Adipose tissue (tissue), 3 donors: Measurements from ENCODE around the gene TOR1A. TPM values are rescaled to one million over a fixed set of nuclear protein-coding genes. Genes with fewer than 3 reads are reported as not detected.

Source experiments
- H3K27ac ChIP-seq: one replicate; pipeline ENCODE4 v1.5.1; 2013; ENCODE audit warnings: low read depth, low read length
- WGBS, 3 donors: extraction: QIAGEN DNeasy Blood & Tissue Kit; methylation state at CpG; one replicate each; pipeline ENCODE4 v1.1.7; 2013; 5-methylcytosine and 5-hydroxymethylcytosine counted together
- polyA plus RNA-seq, 3 donors: library from polyadenylated mRNA; stranded (reverse); fragments of 200-250 nt; gene quantifications; one replicate each; pipeline ENCODE4 v1.2.3, GENCODE V29; 2013
- donor health status: healthy with polysubstance abuse.
- donor health status: Bipolar disorder and iron deficiency.
- donor health status: healthy.

The TOR1A gene
- polyA plus RNA-seq, 3 donors, result 16.0 to 29.6 (median 16.1) TPM

DNA sequence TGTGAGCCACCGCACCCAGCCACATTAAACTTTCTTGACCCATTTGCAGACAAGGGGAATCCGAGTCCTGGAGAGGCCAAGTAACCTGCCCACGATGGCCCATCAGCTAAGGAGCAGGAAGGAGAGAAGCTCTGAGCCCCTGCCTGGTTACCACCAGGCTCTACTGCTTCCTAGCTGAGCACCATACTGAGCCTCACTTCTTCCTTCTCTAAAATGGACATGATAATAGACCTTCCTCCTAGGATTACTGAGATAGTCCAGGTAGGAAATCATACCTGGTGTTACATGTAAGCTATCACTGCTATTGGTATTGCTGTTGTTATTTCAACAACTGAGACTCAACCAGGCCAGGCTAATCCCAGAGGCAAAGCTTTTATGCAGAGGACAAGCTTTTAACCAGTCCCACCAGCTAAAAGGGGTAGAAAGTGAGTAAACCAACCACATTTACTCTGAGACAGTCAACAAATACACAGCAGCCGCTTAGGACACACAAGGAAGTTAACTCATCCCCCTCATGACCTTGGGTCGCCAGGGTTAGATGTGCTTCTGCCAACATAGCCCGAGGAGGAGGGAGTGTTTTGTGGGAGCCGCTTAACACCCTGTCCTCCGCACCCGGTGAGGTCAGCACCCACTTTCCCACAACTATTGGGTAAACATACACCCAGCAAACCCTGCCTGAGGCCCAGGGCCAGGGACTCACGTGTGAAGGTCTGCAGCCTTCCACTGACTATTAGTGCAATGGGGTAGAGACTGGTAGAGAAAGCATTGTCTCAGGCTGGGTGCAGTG is 50.5 kb downstream of the TOR1A start:
- WGBS, 3 donors, result 40 to 47% (median 44%) methylated on average over 10 of the region's 10 CpGs
- H3K27ac ChIP-seq, result no peak overlapping the region

DNA sequence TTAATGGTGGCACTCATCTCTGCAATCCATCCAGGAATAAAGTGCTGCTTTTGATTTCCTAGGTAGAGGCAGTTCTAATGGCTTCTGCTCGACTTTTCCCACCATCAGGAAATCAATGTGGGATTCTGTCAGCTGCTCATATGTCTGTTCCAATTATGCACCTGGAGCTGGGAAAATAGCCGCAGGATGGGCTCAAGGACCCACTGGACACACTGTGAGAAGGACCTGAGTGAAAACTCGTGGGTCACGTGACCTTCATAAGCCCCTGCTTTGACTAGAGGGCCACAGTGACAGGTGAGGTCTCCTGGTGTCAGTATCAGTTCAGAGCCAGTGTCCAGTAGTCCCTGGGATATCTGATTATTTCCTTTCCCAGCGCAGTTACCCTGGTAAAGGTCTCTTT is 53.2 kb downstream of the TOR1A start:
- 57 to 87% (median 81%) methylated on average over 5 of the region's 5 CpGs for WGBS, 3 donors
- no peak overlapping the region for H3K27ac ChIP-seq

DNA sequence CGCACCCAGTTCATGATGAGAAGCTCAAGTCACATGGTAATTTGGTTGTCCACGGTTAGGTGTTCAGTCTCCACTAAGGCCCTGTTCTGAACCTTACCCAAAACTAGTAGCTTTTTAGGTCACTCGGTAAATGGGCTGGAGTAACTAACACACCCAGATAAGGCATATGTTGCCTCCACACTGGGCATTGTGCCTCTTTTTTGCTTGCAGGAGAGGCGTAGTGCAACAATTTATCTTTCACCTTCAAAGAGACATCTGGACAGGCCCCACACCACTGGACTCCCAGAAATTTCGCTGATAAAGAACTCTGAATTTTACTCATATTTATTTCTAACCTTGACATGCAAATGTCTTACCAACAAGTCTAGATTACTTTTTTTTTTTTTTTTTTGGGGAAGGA is 54.3 kb downstream of the TOR1A start:
- WGBS, 3 donors, result 49 to 87% (median 77%) methylated on average over 5 of the region's 5 CpGs
- H3K27ac ChIP-seq, result no peak overlapping the region

DNA sequence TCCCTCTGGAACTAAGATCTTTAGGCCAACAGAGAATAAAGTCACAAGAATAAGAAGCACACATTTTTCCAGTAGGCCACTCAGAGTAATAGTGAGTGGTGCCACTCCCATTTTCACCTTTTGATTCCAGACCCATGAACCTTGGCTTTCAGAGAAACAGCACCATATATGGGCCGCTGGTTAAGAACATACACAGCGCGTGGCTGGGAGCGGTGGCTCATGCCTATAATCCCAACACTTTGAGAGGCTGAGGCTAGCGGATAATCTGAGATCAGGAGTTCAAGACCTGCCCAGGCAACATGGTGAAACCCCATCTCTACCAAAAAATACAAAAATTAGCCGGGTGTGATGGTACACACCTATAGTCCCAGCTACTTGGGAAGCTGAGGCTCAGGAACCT is 55.5 kb downstream of the TOR1A start:
- WGBS, 3 donors, result 96 to 97% (median 96%) methylated on average over 6 of the region's 6 CpGs
- no peak overlapping the region for H3K27ac ChIP-seq

GRCh38 chr9:129765764-129766317 is 58.1 kb downstream of the TOR1A start:
- H3K27ac ChIP-seq, result no peak overlapping the region
- WGBS, 3 donors, result 87 to 98% (median 95%) methylated on average over 4 of the region's 4 CpGs

DNA sequence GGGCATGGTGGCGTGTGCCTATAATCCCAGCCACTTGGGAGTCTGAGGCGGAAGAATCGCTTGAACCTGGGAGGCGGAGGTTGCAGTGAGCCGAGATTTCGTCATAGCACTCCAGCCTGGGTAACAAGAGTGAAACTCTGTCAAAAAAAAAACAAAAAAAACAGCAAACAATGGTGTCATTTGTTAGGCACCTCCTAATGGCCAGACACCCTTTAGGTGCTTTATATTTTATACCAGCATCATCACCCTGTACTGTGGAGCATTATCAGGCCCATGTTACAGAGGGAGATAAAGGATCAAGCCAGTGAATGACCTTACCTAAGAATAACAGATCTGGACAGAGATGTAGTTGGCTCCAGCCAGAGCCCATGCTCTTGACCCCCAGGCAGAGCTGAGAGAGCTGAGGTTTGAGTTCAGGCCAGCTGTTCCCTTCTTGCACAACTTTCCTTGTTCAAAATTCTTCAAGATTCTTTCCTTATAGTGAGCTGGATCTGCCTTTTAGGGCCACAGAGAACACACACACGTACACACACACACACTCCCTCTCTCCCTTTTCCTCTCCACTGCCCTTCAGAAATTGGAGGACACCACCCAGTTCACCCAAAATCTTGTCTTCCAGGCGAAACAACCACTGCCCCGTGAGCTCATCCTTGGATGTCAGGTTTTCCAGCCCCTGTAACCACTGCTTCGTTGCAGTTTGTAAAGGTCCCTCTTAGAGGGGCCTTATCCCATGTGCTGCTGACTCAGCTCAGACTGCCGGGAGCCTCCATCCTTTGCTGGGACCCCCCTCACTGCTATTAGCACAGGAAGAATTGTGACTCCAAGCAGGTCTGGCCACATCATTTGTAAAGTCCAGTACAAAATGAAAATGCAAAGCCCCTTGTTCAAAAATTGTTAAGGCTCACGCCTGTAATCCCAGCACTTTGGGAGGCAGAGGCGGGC is 60.7 kb downstream of the TOR1A start:
- H3K27ac ChIP-seq, result no peak overlapping the region
- 58 to 80% (median 60%) methylated on average over 13 of the region's 13 CpGs for whole genome bisulfite sequencing, 3 donors

Other genes with a start within 250 kb of the TOR1A start
- gene C9orf50, start 203.0 kb downstream of the TOR1A start, polyA plus RNA-seq, result under 1 TPM in 1 of 3 donors, not detected in 2; 0.04 TPM
- gene NTMT1, start 198.0 kb downstream of the TOR1A start, polyA plus RNA-seq, result 10 to 100 TPM; 34.2 to 44.5 (median 35.5) TPM
- 10 to 100 TPM in 1 of 3 donors, 1 to 10 TPM in 2; 8.6 to 16.4 (median 8.9) TPM for gene ASB6, start 182.0 kb downstream of the TOR1A start, polyA plus RNA-seq
- 10 to 100 TPM in 1 of 3 donors, 1 to 10 TPM in 1, under 1 TPM in 1; 0.92 to 13.4 (median 9.3) TPM for gene PRRX2, start 158.5 kb downstream of the TOR1A start, polyA plus RNA-seq
- 10 to 100 TPM in 2 of 3 donors, under 1 TPM in 1; 0.67 to 25.8 (median 13.3) TPM for gene PTGES, start 71.1 kb downstream of the TOR1A start, polyA plus RNA-seq
- gene TOR1B, start 21.0 kb downstream of the TOR1A start, polyA plus RNA-seq, result 10 to 100 TPM; 10.1 to 12.6 (median 10.9) TPM
- 10 to 100 TPM; 39.1 to 70.7 (median 41.9) TPM for gene C9orf78, start 11.1 kb upstream of the TOR1A start, polyA plus RNA-seq
- gene USP20, start 11.3 kb upstream of the TOR1A start, polyA plus RNA-seq, result 10 to 100 TPM; 12.7 to 15.9 (median 15.7) TPM
- 10 to 100 TPM in 2 of 3 donors, 1 to 10 TPM in 1; 4.3 to 20.1 (median 10.9) TPM for gene FNBP1, start 219.1 kb upstream of the TOR1A start, polyA plus RNA-seq
- 10 to 100 TPM; 11.0 to 13.3 (median 11.2) TPM for gene GPR107, start 229.8 kb upstream of the TOR1A start, polyA plus RNA-seq